Ureter (tissue), 1 donor: ENCODE data around the gene NCKAP5. TPM values are rescaled to one million over a fixed set of nuclear protein-coding genes. Genes with fewer than 3 reads are reported as not detected.
"Not testable (repeated sequence)": the region's sequence is repeated elsewhere in the genome, so short reads cannot be mapped to it uniquely, and the experiment has no call there.

Experiments used
- DNase-seq: peaks from one replicate; pipeline ENCODE4 v3.0.0-alpha.2; 2020; ENCODE audit warnings: low spot score
- total RNA-seq: library from RNA; stranded (reverse); gene quantifications from one replicate; pipeline ENCODE4 v1.2.4, GENCODE V29; 2023
- donor health status: DM: yes; HTN: yes; CAD: no.

Gene NCKAP5
- total RNA-seq, 1 donor from 2014 or later, result 7.3 TPM

DNA sequence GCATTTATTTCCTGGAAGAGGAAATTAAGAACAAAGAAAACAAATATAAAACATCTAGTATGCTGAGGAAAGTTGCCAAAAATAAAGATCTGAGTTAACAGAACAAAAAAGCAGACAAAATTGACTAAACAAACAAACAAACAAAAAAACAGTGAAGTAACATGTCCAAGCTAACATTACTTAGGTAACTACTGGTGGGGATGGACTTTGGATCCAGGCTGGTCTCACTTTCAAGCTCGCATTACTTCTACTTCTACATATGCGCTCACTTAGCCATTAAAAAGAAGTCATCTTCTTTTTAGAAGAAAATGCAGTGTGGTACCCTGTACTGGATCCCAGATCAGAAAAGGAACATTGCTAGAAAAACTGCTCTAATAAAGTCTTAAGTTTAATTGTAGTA lies 358.9 kb downstream of the NCKAP5 start:
- no peak for DNase-seq

- DNase-seq, result not testable (repeated sequence)
Measured at GRCh38 chr2:133206666-133207065, 361.6 kb downstream of the NCKAP5 start.

DNA sequence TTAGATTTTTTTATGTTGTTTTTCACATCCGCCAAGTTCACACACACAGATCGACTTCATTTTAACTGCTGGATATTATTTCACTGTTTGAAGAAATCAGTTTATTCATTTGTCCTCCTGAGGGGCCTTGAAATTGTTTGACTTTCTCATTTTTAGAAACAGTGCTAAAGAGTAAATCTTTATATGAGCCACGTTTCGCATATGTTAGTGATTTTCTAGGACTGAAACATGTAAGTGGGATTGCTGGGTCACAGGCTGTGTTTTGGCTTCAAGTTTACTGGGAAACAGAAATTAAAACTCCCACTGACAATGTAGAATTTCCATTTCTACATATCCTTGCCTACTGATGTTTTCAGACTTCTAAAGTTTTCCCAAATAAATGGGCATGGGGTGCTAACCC lies 363.8 kb downstream of the NCKAP5 start:
- DNase-seq, result no peak

GRCh38 chr2:133200684-133201421 lies 367.4 kb downstream of the NCKAP5 start:
- no peak for DNase-seq

- no peak for DNase-seq
Measured at GRCh38 chr2:133198678-133199077, 369.6 kb downstream of the NCKAP5 start.

- DNase-seq, result no peak
Measured at GRCh38 chr2:133197156-133197555, 371.1 kb downstream of the NCKAP5 start.

DNA sequence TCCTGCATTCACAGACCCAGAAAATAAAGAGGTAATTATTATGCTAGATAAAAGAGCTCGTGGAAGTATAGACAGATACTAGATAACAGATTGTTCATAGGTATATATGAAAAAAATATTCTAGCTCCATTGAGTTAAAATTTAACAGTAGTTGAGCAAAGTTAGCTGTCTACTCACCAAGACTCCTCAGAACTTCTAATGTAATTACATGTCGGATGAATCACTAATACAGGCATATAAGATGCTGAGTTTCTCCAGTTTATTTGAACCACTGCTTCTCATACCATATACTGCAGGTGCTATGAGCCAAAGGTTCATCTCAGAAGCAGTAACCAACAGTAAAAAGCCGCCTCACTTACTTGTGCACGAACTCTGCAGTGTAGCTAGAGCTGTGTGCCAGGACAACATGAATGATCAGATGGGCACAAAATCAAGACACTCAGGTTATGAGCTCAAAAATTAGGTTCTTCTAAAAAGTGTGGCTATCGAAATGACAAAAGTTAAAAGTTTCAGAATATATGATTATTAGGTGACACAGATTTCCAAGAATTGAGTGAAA lies 373.4 kb downstream of the NCKAP5 start:
- no peak for DNase-seq

- DNase-seq, result no peak
Measured at GRCh38 chr2:133194362-133194655, 374.0 kb downstream of the NCKAP5 start.

- DNase-seq, result no peak
Measured at GRCh38 chr2:133193544-133194361, 374.5 kb downstream of the NCKAP5 start.

- no peak for DNase-seq
Measured at GRCh38 chr2:133192028-133192427, 376.2 kb downstream of the NCKAP5 start.

DNA sequence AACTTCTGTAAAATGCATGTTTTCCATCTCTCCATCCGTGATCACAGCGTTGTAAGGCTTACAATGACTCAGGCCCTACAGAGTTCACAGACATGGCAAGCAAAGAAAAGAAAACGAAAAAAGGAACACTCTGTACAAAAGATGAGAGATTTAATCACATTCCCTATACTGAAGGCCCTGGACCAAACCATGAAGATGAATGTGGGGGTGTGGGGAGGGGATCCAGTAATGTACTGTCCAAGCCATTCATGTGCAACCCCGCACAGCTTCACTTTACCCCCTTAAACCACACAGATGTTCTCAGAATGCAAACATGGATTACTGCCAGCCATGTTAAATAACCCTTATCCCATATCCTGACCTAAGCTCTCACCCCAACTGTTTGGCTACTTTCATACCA lies 391.1 kb downstream of the NCKAP5 start:
- no peak for DNase-seq

DNA sequence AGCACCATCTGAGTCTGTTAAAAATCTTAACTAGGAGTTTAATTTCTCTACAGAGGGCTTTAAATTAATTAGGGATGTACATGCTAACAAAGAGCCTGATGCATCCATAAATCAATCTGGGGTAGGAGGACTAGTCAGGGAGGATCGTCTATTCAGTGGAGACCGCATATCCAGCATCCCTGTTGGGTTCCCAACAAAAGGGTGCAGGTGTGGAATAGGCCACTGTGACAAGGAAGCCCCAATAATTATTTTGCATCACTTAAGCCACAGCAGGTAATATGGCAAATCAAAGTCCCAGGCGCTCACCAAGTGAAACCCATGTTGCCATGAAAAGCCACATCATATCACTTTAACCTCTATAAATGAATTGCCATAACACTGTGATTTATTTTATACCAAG lies 392.3 kb downstream of the NCKAP5 start:
- DNase-seq, result no peak

GRCh38 chr2:133173224-133173623 lies 395.0 kb downstream of the NCKAP5 start:
- DNase-seq, result no peak

DNA sequence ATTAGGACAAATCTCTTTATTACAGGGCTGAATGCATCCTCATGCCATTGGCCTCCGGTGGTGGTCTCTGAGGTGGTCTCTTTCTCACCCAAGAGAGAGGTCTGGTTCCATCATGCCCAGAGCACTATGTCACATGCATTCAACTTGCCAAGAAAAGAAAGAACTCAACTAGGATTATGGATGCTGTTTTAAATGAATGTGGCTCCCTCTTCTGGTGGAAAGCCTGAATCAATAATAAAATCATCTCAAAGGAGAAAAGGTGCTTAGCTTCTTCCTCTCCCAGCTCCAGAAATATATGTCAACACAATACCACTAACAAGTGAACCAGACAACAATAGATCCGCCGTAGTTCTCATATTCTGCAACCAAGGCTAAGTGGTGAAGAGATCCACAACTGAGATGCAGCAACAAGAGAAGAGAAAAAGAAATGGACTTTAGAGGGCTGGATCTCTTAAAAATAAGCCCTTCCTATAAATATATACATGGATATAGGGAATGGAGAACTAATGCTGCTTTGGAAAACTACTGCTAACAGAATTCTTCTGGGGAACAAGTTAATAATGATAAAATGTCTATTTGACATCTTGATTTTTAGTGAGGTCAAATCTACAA lies 396.8 kb downstream of the NCKAP5 start:
- DNase-seq, result no peak

- DNase-seq, result no peak
Measured at GRCh38 chr2:133169274-133169912, 398.9 kb downstream of the NCKAP5 start.

- DNase-seq, result no peak
Measured at GRCh38 chr2:133167990-133168389, 400.3 kb downstream of the NCKAP5 start.

GRCh38 chr2:133167223-133167622 lies 401.0 kb downstream of the NCKAP5 start:
- DNase-seq, result no peak

GRCh38 chr2:133166031-133166430 lies 402.2 kb downstream of the NCKAP5 start:
- DNase-seq, result no peak

DNA sequence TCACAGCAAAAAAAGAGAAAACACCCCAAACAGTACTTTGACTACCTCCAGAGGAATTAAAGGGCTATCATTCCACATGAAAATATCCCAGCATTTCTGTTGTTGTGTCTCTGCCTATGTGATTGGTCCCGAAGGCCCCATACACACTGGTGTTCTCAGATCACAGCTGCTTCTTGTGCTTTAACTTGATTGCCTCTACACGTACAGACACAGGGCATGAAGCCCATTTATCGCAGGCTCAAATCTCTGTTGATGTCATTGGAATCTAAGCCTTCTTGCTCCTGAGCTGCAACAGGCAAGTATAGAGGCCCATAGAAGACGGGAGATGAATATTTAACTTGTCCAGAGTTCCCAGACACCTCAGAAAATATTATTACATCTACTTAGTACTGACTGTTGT lies 405.2 kb downstream of the NCKAP5 start:
- no peak for DNase-seq

- no peak for DNase-seq
Measured at GRCh38 chr2:133158442-133158841, 409.8 kb downstream of the NCKAP5 start.

- DNase-seq, result no peak
Measured at GRCh38 chr2:133158024-133158423, 410.2 kb downstream of the NCKAP5 start.

GRCh38 chr2:133157141-133157540 lies 411.1 kb downstream of the NCKAP5 start:
- DNase-seq, result no peak
